Liver (tissue), 9 donors: ENCODE results near the gene CLCF1. TPM values are rescaled to one million over a fixed set of nuclear protein-coding genes. Genes with fewer than 3 reads are reported as not detected.

ENCODE experiments used
- DNase-seq: peaks from one replicate; pipeline ENCODE4 v3.0.0-alpha.2; 2017; ENCODE audit warnings: low spot score
- H3K27ac ChIP-seq, 2 donors: one replicate each; pipeline ENCODE4 v1.7.0; 2013; ENCODE audit warnings: inconsistent platforms in 2 of 2, low read length in 2 of 2, control low read depth in 1 of 2, low read depth in 1 of 2, mild to moderate bottlenecking in 1 of 2
- H3K27me3 ChIP-seq, 4 donors: one replicate each; pipeline versions ENCODE4 v1.6.1 to v1.7.0; 2013; ENCODE audit warnings: low read length in 3 of 4, inconsistent platforms in 1 of 4, mild to moderate bottlenecking in 1 of 4, moderate library complexity in 1 of 4; ENCODE audit not compliant: control insufficient read depth in 4 of 4, insufficient read depth in 4 of 4
- H3K36me3 ChIP-seq, 4 donors: one replicate each; pipeline versions ENCODE4 v1.6.1 to v1.7.0; 2013; ENCODE audit warnings: low read length in 3 of 4, mild to moderate bottlenecking in 3 of 4, low read depth in 1 of 4, moderate library complexity in 1 of 4; ENCODE audit not compliant: control insufficient read depth in 4 of 4, insufficient read depth in 3 of 4
- H3K4me1 ChIP-seq, 4 donors: one replicate each; pipeline versions ENCODE4 v1.6.1 to v1.7.0; 2013; ENCODE audit warnings: low read length in 3 of 4, mild to moderate bottlenecking in 3 of 4, moderate library complexity in 1 of 4; ENCODE audit not compliant: control insufficient read depth in 4 of 4, insufficient read depth in 4 of 4
- H3K4me3 ChIP-seq, 3 donors: one replicate each; pipeline versions ENCODE4 v1.6.1 to v1.7.0; 2013; ENCODE audit warnings: low read length in 3 of 3, control low read depth in 1 of 3, low read depth in 1 of 3, mild to moderate bottlenecking in 1 of 3
- H3K9ac ChIP-seq, 2 donors: one replicate each; pipeline ENCODE4 v1.7.0; 2013; ENCODE audit warnings: low read length in 2 of 2, mild to moderate bottlenecking in 2 of 2, moderate library complexity in 2 of 2, control low read depth in 1 of 2, low read depth in 1 of 2
- H3K9me3 ChIP-seq, 4 donors: one replicate each; pipeline versions ENCODE4 v1.6.1 to v1.7.0; 2013; ENCODE audit warnings: low read length in 3 of 4; ENCODE audit not compliant: control insufficient read depth in 4 of 4
- EGR1 ChIP-seq, 2 donors: IDR thresholded peaks; 2 replicates each; pipeline ENCODE4 v1.6.1; 2016 to 2018; ENCODE audit warnings: antibody characterized with exemption in 2 of 2, low read depth in 2 of 2
- FOXA1 ChIP-seq: IDR thresholded peaks from 2 replicates; pipeline ENCODE4 v1.6.1; 2016; ENCODE audit warnings: antibody characterized with exemption
- FOXA2 ChIP-seq: IDR thresholded peaks from 2 replicates; pipeline ENCODE4 v1.6.1; 2016; ENCODE audit warnings: antibody characterized with exemption
- GABPA ChIP-seq, 2 donors: IDR thresholded peaks in 1 of 2; conservative IDR thresholded peaks in 1 of 2; 2 replicates each; pipeline ENCODE4 v1.6.1; 2016; ENCODE audit warnings: antibody characterized with exemption in 2 of 2, mild to moderate bottlenecking in 1 of 2, moderate library complexity in 1 of 2
- HNF4A ChIP-seq, 2 donors: conservative IDR thresholded peaks; 2 replicates each; pipeline ENCODE4 v1.6.1; 2016; ENCODE audit warnings: antibody characterized with exemption in 2 of 2, mild to moderate bottlenecking in 2 of 2
- HNF4G ChIP-seq: IDR thresholded peaks from 2 replicates; pipeline ENCODE4 v1.6.1; 2016; ENCODE audit warnings: antibody characterized with exemption
- JUND ChIP-seq, 2 donors: IDR thresholded peaks; 2 replicates each; pipeline ENCODE4 v1.6.1; 2016; ENCODE audit warnings: antibody characterized with exemption in 2 of 2
- NR2F2 ChIP-seq: IDR thresholded peaks from 2 replicates; pipeline ENCODE4 v1.6.1; 2016; ENCODE audit warnings: antibody characterized with exemption
- RAD21 ChIP-seq, 2 donors: IDR thresholded peaks; 2 replicates each; pipeline ENCODE4 v1.6.1; 2016; ENCODE audit warnings: antibody characterized with exemption in 2 of 2, mild to moderate bottlenecking in 2 of 2
- RXRA ChIP-seq, 2 donors: IDR thresholded peaks; 2 replicates each; pipeline ENCODE4 v1.6.1; 2017 to 2018; ENCODE audit warnings: antibody characterized with exemption in 2 of 2, mild to moderate bottlenecking in 1 of 2
- SP1 ChIP-seq: IDR thresholded peaks from 2 replicates; pipeline ENCODE4 v1.6.1; 2018; ENCODE audit warnings: antibody characterized with exemption, mild to moderate bottlenecking
- TAF1 ChIP-seq: conservative IDR thresholded peaks from 2 replicates; pipeline ENCODE4 v1.6.1; 2016; ENCODE audit warnings: antibody characterized with exemption, mild to moderate bottlenecking
- YY1 ChIP-seq: IDR thresholded peaks from 2 replicates; pipeline ENCODE4 v1.6.1; 2016; ENCODE audit warnings: antibody characterized with exemption, mild to moderate bottlenecking
- WGBS: extraction: QIAGEN DNeasy Blood & Tissue Kit; methylation state at CpG from one replicate; pipeline ENCODE4 v1.1.7; 2013; 5-methylcytosine and 5-hydroxymethylcytosine counted together
- polyA plus RNA-seq, 2 donors: library from polyadenylated mRNA; stranded (reverse) in 1 of 2; unstranded in 1 of 2; fragments of 200-250 nt in 1 of 2; fragments of >200 nt in 1 of 2; fragmentation: Nextera tagmentation in 1 of 2; extraction: Ambion mirVana in 1 of 2; gene quantifications; one replicate each; pipeline versions ENCODE4 v1.2.1 to v1.2.3, GENCODE V29; 2013 to 2015
- total RNA-seq, 2 donors: library from RNA; depleted of rRNA; stranded (reverse); fragments of >200 nt; gene quantifications; one replicate each; pipeline ENCODE4 v1.2.3, GENCODE V29; 2014
- TF ChIP-seq, protein P1 (sequence below): IDR thresholded peaks from 2 replicates; pipeline ENCODE4 v1.6.1; 2016; ENCODE audit warnings: antibody characterized with exemption
- TF ChIP-seq, protein P2 (sequence below): IDR thresholded peaks from 2 replicates; pipeline ENCODE4 v1.6.1; 2016; ENCODE audit warnings: antibody characterized with exemption, mild to moderate bottlenecking
- TF ChIP-seq, protein P3 (sequence below): fragments of 150-350 bp; IDR thresholded peaks from 2 replicates; pipeline ENCODE4 v1.5.1; 2017; ENCODE audit warnings: improper control_type of control experiment, low read depth, low read length; ENCODE audit not compliant: missing input control
- TF ChIP-seq, protein P4 (sequence below): IDR thresholded peaks from 2 replicates; pipeline ENCODE4 v1.6.1; 2016; ENCODE audit warnings: antibody characterized with exemption
- TF ChIP-seq, protein P5 (sequence below): IDR thresholded peaks from 2 replicates; pipeline ENCODE4 v1.6.1; 2016; ENCODE audit warnings: antibody characterized with exemption
- donor health status: healthy.
- donor health status: healthy.
- donor health status: healthy.
- donor health status: healthy.
- donor health status: healthy.

The CLCF1 gene
- total and polyA plus RNA-seq, 4 donors = 0.14 to 1.8 (median 0.20) TPM

DNA sequence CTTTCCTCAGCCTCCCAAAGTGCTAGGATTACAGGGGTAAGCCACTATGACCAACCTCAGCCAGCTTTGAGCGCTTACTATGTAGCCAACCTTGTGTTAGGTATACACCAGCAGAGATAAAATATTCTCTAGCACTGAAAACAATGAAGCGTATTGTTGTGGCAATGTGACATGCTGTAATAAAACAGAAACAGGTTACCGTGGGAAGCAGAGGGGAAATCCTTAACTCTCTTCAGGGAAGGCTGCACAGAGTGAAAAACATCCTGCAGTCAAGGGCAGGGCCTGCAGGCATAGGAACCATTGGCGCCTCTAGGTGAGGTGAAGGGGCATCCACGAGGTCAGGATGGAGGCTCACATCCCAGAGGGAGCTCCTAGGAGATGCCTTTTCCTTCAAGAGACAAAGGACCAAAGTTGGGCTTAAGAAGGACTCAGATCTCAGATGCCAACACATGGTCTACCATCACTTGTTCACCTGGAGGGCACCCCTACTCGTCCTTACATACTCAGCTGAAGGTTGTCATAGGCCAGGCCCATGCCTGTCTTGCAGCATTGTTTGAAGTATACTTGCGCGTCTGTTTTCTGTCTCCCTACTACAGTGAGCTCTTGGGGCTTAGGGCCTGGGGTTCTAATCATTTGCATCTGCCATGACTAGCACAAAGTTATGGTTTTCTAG lies 28.0 kb downstream of the CLCF1 start:
- no peaks in the 10 kb centered on the region for H3K36me3 ChIP-seq
- H3K9ac ChIP-seq = no peak overlapping the region
- no peak for DNase-seq
- TF ChIP-seq, protein P1, sequence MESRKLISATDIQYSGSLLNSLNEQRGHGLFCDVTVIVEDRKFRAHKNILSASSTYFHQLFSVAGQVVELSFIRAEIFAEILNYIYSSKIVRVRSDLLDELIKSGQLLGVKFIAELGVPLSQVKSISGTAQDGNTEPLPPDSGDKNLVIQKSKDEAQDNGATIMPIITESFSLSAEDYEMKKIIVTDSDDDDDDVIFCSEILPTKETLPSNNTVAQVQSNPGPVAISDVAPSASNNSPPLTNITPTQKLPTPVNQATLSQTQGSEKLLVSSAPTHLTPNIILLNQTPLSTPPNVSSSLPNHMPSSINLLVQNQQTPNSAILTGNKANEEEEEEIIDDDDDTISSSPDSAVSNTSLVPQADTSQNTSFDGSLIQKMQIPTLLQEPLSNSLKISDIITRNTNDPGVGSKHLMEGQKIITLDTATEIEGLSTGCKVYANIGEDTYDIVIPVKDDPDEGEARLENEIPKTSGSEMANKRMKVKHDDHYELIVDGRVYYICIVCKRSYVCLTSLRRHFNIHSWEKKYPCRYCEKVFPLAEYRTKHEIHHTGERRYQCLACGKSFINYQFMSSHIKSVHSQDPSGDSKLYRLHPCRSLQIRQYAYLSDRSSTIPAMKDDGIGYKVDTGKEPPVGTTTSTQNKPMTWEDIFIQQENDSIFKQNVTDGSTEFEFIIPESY = no peak
- TF ChIP-seq YY1 (no peak), JUND (IDR thresholded peaks at IDR 0.05) (no peak), NR2F2 (no peak), FOXA2 (no peak), HNF4G (no peak), GABPA (IDR thresholded peaks at IDR 0.05 in 1 of 2, conservative IDR thresholded peaks at IDR 0.05 in 1 of 2) (no peak), SP1 (no peak), EGR1 (IDR thresholded peaks at IDR 0.05; ENCODE audit: low read depth in 2 of 2) (no peak), FOXA1 (no peak), HNF4A (conservative IDR thresholded peaks at IDR 0.05) (no peak), RAD21 (IDR thresholded peaks at IDR 0.05) (no peak), TAF1 (no peak), RXRA (IDR thresholded peaks at IDR 0.05) (no peak)
- TF ChIP-seq, protein P2, sequence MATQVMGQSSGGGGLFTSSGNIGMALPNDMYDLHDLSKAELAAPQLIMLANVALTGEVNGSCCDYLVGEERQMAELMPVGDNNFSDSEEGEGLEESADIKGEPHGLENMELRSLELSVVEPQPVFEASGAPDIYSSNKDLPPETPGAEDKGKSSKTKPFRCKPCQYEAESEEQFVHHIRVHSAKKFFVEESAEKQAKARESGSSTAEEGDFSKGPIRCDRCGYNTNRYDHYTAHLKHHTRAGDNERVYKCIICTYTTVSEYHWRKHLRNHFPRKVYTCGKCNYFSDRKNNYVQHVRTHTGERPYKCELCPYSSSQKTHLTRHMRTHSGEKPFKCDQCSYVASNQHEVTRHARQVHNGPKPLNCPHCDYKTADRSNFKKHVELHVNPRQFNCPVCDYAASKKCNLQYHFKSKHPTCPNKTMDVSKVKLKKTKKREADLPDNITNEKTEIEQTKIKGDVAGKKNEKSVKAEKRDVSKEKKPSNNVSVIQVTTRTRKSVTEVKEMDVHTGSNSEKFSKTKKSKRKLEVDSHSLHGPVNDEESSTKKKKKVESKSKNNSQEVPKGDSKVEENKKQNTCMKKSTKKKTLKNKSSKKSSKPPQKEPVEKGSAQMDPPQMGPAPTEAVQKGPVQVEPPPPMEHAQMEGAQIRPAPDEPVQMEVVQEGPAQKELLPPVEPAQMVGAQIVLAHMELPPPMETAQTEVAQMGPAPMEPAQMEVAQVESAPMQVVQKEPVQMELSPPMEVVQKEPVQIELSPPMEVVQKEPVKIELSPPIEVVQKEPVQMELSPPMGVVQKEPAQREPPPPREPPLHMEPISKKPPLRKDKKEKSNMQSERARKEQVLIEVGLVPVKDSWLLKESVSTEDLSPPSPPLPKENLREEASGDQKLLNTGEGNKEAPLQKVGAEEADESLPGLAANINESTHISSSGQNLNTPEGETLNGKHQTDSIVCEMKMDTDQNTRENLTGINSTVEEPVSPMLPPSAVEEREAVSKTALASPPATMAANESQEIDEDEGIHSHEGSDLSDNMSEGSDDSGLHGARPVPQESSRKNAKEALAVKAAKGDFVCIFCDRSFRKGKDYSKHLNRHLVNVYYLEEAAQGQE = no peak
- TF ChIP-seq, protein P3, sequence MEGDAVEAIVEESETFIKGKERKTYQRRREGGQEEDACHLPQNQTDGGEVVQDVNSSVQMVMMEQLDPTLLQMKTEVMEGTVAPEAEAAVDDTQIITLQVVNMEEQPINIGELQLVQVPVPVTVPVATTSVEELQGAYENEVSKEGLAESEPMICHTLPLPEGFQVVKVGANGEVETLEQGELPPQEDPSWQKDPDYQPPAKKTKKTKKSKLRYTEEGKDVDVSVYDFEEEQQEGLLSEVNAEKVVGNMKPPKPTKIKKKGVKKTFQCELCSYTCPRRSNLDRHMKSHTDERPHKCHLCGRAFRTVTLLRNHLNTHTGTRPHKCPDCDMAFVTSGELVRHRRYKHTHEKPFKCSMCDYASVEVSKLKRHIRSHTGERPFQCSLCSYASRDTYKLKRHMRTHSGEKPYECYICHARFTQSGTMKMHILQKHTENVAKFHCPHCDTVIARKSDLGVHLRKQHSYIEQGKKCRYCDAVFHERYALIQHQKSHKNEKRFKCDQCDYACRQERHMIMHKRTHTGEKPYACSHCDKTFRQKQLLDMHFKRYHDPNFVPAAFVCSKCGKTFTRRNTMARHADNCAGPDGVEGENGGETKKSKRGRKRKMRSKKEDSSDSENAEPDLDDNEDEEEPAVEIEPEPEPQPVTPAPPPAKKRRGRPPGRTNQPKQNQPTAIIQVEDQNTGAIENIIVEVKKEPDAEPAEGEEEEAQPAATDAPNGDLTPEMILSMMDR = no peak
- TF ChIP-seq, protein P4, sequence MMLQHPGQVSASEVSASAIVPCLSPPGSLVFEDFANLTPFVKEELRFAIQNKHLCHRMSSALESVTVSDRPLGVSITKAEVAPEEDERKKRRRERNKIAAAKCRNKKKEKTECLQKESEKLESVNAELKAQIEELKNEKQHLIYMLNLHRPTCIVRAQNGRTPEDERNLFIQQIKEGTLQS = no peak
- TF ChIP-seq, protein P5, sequence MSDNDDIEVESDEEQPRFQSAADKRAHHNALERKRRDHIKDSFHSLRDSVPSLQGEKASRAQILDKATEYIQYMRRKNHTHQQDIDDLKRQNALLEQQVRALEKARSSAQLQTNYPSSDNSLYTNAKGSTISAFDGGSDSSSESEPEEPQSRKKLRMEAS = no peak
- no peaks in the 10 kb centered on the region for H3K27me3 ChIP-seq
- no peaks in the 10 kb centered on the region for H3K4me1 ChIP-seq
- WGBS = 79% methylated on average over 8 of the region's 8 CpGs
- H3K27ac ChIP-seq = no peak overlapping the region
- no peak overlapping the region for H3K4me3 ChIP-seq
- no peaks in the 10 kb centered on the region for H3K9me3 ChIP-seq
